HCT116 (cell line): ENCODE results near the gene TMEM53. TPM values are rescaled to one million over a fixed set of nuclear protein-coding genes. Genes with fewer than 3 reads are reported as not detected.

ENCODE experiments used
- ATAC-seq: fragments of 200-7000 bp; cut with Tn5 transposase; 2 replicates; pipeline ENCODE4 v1.9.1; 2020; ENCODE audit warnings: mild to moderate bottlenecking, moderate library complexity
- BruUV-seq: library from RNA; stranded (reverse); fragments of 400-500 nt; replicated peaks from 2 replicates; lab custom pipeline; 2021; lab: Mats Ljungman, UMichigan
- CTCF ChIA-PET: fragments of 300-600 bp; sonication (Branson Sonifier 250); formaldehyde crosslinking; loops from one replicate; lab custom pipeline; 2021; ENCODE audit warnings: antibody characterized with exemption; lab: Charles Lee
- POLR2A ChIA-PET: fragments of 300-600, 350-600 bp; sonication (Branson Sonifier 250); formaldehyde crosslinking; loops from one replicate; lab custom pipeline; 2021; ENCODE audit warnings: antibody characterized with exemption; lab: Charles Lee
- RAD21 ChIA-PET, 2 experiments: fragments of 300-600 bp; sonication (Branson Sonifier 250); formaldehyde crosslinking; loops; one replicate each; lab custom pipeline; 2023; ENCODE audit warnings: low total read pairs in 2 of 2; ENCODE audit not compliant: uncharacterized antibody in 2 of 2, unreplicated experiment in 2 of 2, low non-redundant PET in 1 of 2; lab: Charles Lee
- DNase-seq: peaks from one replicate; pipeline ENCODE4 v3.0.0-alpha.2; 2010; ENCODE audit warnings: low read depth, low spot score
- H2AFZ ChIP-seq: fragments of 200-600 bp; shearing (Covaris generic), sonication (generic); 2 replicates; pipeline ENCODE4 v1.6.1; 2017; ENCODE audit warnings: low read depth, mixed run types, mixed read lengths, antibody characterized with exemption, low read length; ENCODE audit not compliant: poor library complexity, severe bottlenecking
- H3K27ac ChIP-seq: 2 replicates; pipeline ENCODE4 v1.5.1; 2012; ENCODE audit warnings: low read depth, low read length
- H3K27me3 ChIP-seq: fragments of 200-600 bp; sonication (generic); 2 replicates; pipeline ENCODE4 v1.6.1; 2016; ENCODE audit warnings: mixed run types, low read length, mixed read lengths; ENCODE audit not compliant: insufficient read depth
- H3K36me3 ChIP-seq, 2 experiments: fragments of 200-500 bp in 1 of 2; fragments of 200-600 bp in 1 of 2; sonication (Bioruptor generic) in 1 of 2; sonication (generic) in 1 of 2; 2 replicates each; pipeline versions ENCODE4 v1.5.1 to v1.6.1; 2014 to 2016; ENCODE audit warnings: low read length in 2 of 2, inconsistent platforms in 1 of 2, mixed read lengths in 1 of 2, mixed run types in 1 of 2; ENCODE audit not compliant: insufficient read depth in 2 of 2, control insufficient read depth in 1 of 2
- H3K4me1 ChIP-seq, 2 experiments: fragments of 200-600 bp in 1 of 2; sonication (generic) in 1 of 2; 2 replicates each; pipeline versions ENCODE4 v1.5.1 to v1.6.1; 2012 to 2017; ENCODE audit warnings: low read length in 2 of 2, inconsistent platforms in 1 of 2, mild to moderate bottlenecking in 1 of 2, mixed read lengths in 1 of 2, mixed run types in 1 of 2, moderate library complexity in 1 of 2; ENCODE audit not compliant: insufficient read depth in 2 of 2, control insufficient read depth in 1 of 2
- H3K4me2 ChIP-seq: fragments of 200-600 bp; sonication (generic); 2 replicates; pipeline ENCODE4 v1.6.1; 2017; ENCODE audit warnings: mixed run types, low read length, mixed read lengths
- H3K4me3 ChIP-seq, 2 experiments: fragments of 200-600 bp in 1 of 2; sonication (generic) in 1 of 2; replicated peaks in 1 of 2; 2 replicates each; pipeline ENCODE4 v1.5.1; 2011 to 2016; ENCODE audit warnings: low read length in 2 of 2, control low read depth in 1 of 2, low read depth in 1 of 2, mild to moderate bottlenecking in 1 of 2, mixed read lengths in 1 of 2, mixed run types in 1 of 2
- H3K79me2 ChIP-seq: fragments of 200-600 bp; sonication (generic); 2 replicates; pipeline ENCODE4 v1.6.1; 2017; ENCODE audit warnings: mild to moderate bottlenecking, mixed run types, low read length, moderate library complexity, mixed read lengths; ENCODE audit not compliant: insufficient read depth
- H3K9ac ChIP-seq: fragments of 200-600 bp; sonication (generic); 2 replicates; pipeline ENCODE4 v1.6.1; 2016; ENCODE audit warnings: low read length, mixed read lengths
- H3K9me2 ChIP-seq: fragments of 200-600 bp; sonication (generic), shearing (Covaris generic); 2 replicates; pipeline ENCODE4 v1.6.1; 2017; ENCODE audit warnings: mixed run types, mild to moderate bottlenecking, moderate library complexity; ENCODE audit not compliant: insufficient read depth
- H3K9me3 ChIP-seq, 2 experiments: fragments of 200-500 bp in 1 of 2; fragments of 200-600 bp in 1 of 2; sonication (Bioruptor generic) in 1 of 2; sonication (generic) in 1 of 2; 2 replicates each; pipeline ENCODE4 v1.6.1; 2014 to 2017; ENCODE audit warnings: low read length in 2 of 2, mixed read lengths in 2 of 2, inconsistent platforms in 1 of 2, low read depth in 1 of 2, mild to moderate bottlenecking in 1 of 2, mixed run types in 1 of 2, moderate library complexity in 1 of 2; ENCODE audit not compliant: control insufficient read depth in 1 of 2, insufficient read depth in 1 of 2
- H4K20me1 ChIP-seq: fragments of 200-600 bp; sonication (generic), shearing (Covaris generic); 2 replicates; pipeline ENCODE4 v1.6.1; 2017; ENCODE audit warnings: mixed run types, mild to moderate bottlenecking, moderate library complexity; ENCODE audit not compliant: insufficient read depth
- ATF3 ChIP-seq: IDR thresholded peaks from 2 replicates; pipeline ENCODE4 v1.6.1; 2012
- CTCF ChIP-seq, 3 experiments: fragments of 200-600 bp in 1 of 3; sonication (generic) in 1 of 3; IDR thresholded peaks in 2 of 3; conservative IDR thresholded peaks in 1 of 3; 2 replicates each; pipeline ENCODE4 v1.5.1; 2012 to 2017; ENCODE audit warnings: low read depth in 2 of 3, low read length in 2 of 3, antibody characterized with exemption in 1 of 3, borderline replicate concordance in 1 of 3, control low read depth in 1 of 3, mild to moderate bottlenecking in 1 of 3, mixed read lengths in 1 of 3, mixed run types in 1 of 3, moderate library complexity in 1 of 3; ENCODE audit not compliant: insufficient read depth in 1 of 3
- EGR1 ChIP-seq: IDR thresholded peaks from 2 replicates; pipeline ENCODE4 v1.6.1; 2012; ENCODE audit warnings: low read depth
- EZH2 ChIP-seq: fragments of 200-600 bp; sonication (generic); IDR thresholded peaks from 2 replicates; pipeline ENCODE4 v1.6.1; 2017; ENCODE audit warnings: antibody characterized with exemption, mixed run types
- FOSL1 ChIP-seq: IDR thresholded peaks from 2 replicates; pipeline ENCODE4 v1.6.1; 2012; ENCODE audit warnings: low read depth
- RAD21 ChIP-seq: IDR thresholded peaks from 2 replicates; pipeline ENCODE4 v1.6.1; 2012; ENCODE audit warnings: low read depth, mild to moderate bottlenecking
- REST ChIP-seq: IDR thresholded peaks from 2 replicates; pipeline ENCODE4 v1.6.1; 2012; ENCODE audit warnings: low read depth
- SIN3A ChIP-seq: IDR thresholded peaks from 2 replicates; pipeline ENCODE4 v1.6.1; 2012; ENCODE audit warnings: low read depth
- SP1 ChIP-seq: IDR thresholded peaks from 2 replicates; pipeline ENCODE4 v1.6.1; 2012; ENCODE audit warnings: low read depth
- TCF7L2 ChIP-seq: IDR thresholded peaks from 2 replicates; pipeline ENCODE4 v1.7.0; 2011; ENCODE audit warnings: borderline replicate concordance, inconsistent platforms; ENCODE audit not compliant: insufficient read depth, insufficient read length; ENCODE audit errors: extremely low read depth
- intact Hi-C: fragments of 100-400 bp; cut with micrococcal nuclease; formaldehyde crosslinking; loops from 2 replicates; pipeline ENCODE4 v1.10.0; 2022
- total RNA-seq: library from RNA; stranded (reverse); gene quantifications from one replicate; pipeline ENCODE4 v1.2.1, GENCODE V29; 2021; ENCODE audit not compliant: unreplicated experiment

Gene TMEM53
- total RNA-seq, 1 experiment from 2014 or later, result 10.8 TPM

GRCh38 chr1:44675186-44675585, 905 bp upstream of the TMEM53 start:
- H3K4me3 ChIP-seq, result peak overlapping the region; percentile 63 to 73
- ChIA-PET RAD21 (no interaction called here), POLR2A (interaction anchor here (1.4 to 2.4 kb wide), 2 partner anchors 43 to 46 kb away, joined by 7 to 29 read pairs; no protein-coding TSS in a partner anchor), CTCF (interaction anchor here (1.0 to 3.6 kb wide), 2 partner anchors 20 to 22 kb away, joined by 4 to 9 read pairs; no protein-coding TSS in a partner anchor)
- BruUV-seq, result no TSS peak
- peak overlapping the region; percentile 92 for H3K4me2 ChIP-seq
- TF ChIP-seq EZH2 (no peak), REST (no peak), FOSL1 (no peak), CTCF (IDR thresholded peaks at IDR 0.05 in 2 of 3, conservative IDR thresholded peaks at IDR 0.05 in 1 of 3; ENCODE audit: borderline replicate concordance in 1 of 3, insufficient read depth in 1 of 3, low read depth in 2 of 3, low read length in 2 of 3) (no peak), RAD21 (no peak), TCF7L2 (no peak), SP1 (no peak), SIN3A (no peak), EGR1 (no peak), ATF3 (no peak)
- no peaks in the 10 kb centered on the region for H3K9me2 ChIP-seq
- ATAC-seq (no peak), DNase-seq (no peak)
- H3K79me2 ChIP-seq, result no peaks in the 10 kb centered on the region
- no peaks in the 10 kb centered on the region for H3K36me3 ChIP-seq
- no peaks in the 10 kb centered on the region for H3K9me3 ChIP-seq
- H2AFZ ChIP-seq, result no peak overlapping the region
- H3K27ac ChIP-seq, result peak overlapping the region; percentile 52
- H3K27me3 ChIP-seq, result no peaks in the 10 kb centered on the region
- H3K9ac ChIP-seq, result peak overlapping the region; percentile 69; the same call in 1 of the 2 replicates
- intact Hi-C loops, result no loop called here
- H3K4me1 ChIP-seq, result peaks cover 29 to 45% of the 10 kb centered on the region in 2 experiments
- H4K20me1 ChIP-seq, result no peaks in the 10 kb centered on the region
